DMS153 (cell line): Measurements from ENCODE around the gene GPS2.
A peak's percentile ranks its signal among the peaks of the same experiment; 100 is the strongest.
"Not testable (repeated sequence)": the region's sequence is repeated elsewhere in the genome, so short reads cannot be mapped to it uniquely, and the experiment has no call there.

Experiments
- DNase-seq: peaks from one replicate; lab custom pipeline; 2025; lab: John Stamatoyannopoulos, UW

Gene GPS2

DNA sequence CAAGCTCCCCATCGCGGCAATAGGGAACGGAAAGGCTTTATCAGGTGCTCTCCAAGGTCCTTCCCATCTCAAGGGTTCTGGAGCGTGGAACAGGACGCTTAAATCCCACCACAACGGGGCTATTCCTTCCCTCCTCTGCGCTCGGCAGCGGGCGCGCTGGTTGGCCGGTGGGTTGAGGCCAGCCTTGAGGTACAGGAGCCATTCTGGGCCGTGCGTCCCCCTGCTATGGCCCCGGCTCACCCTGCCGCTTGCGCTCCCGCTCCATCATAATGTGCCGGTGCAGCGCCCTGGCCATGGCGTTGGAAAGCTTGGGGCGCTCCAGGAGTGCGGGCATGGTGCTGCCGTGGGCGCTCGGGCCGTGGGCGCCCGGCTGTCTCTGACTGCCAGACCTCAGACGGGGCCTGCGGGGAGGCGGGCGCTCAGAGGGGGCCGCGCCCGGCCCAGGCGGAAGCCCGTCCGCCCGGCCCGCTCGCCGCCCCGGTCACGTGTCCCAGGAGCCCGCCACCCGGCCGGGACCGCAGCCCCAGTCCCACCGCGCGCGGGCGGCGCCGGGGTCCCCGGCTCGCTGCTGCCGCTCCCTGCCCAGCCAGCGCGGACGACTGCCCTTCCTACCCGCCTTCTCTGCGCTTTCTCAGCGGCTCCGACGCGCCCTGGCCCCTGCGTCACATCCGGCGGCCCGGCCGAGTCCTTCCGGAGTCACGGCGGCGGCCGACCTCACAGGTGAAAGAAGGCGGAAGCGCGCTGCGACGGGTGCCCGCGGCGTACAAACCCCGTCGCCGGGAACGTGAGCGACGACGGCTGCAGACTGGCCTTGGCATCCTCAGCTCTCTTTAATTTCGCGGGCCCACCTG lies at the start of gene GPS2:
Gene GPS2, minus strand, starts transcription at position 642 of the 851 bp plus-strand sequence. Its CDS starts 308 bp downstream, at position 334.
- DNase-seq, result peak; percentile 35

GRCh38 chr17:7363311-7363710 lies 48.2 kb upstream of the GPS2 start:
- DNase-seq, result no peak

GRCh38 chr17:7361906-7362305 lies 46.7 kb upstream of the GPS2 start:
- DNase-seq, result no peak

- no peak for DNase-seq
Measured at GRCh38 chr17:7357381-7357780, 42.2 kb upstream of the GPS2 start.

GRCh38 chr17:7356756-7357155 lies 41.6 kb upstream of the GPS2 start:
- no peak for DNase-seq

- DNase-seq, result peak; percentile 49
Measured at GRCh38 chr17:7356072-7356549, 41.0 kb upstream of the GPS2 start.

DNA sequence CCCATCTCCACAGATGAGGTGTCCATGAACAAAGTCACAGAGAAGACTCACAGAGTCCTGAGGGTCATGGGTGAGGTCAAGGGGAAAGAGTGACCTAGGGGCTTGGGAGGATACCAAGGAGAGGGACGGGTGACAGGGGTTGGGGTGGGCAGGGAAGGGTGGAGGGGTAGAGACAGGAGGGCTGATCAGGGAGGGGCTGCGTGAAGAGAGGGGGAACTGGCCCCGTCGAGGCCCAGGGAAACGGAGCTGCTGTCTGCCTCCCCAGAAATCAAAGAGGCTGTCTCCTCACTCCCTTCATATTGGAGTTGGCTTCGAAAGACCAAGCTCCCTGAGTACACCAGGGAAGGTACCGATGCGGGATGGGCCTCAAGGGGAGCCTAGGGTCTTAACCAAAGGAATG lies 40.4 kb upstream of the GPS2 start:
- no peak for DNase-seq

- no peak for DNase-seq
Measured at GRCh38 chr17:7355053-7355452, 39.9 kb upstream of the GPS2 start, which contains the start of gene TMEM95. TSS of gene TMEM95 (plus strand) at chr17:7355156. CDS start at chr17:7355205, 49 bp downstream.

- DNase-seq, result peak; percentile 69
Measured at GRCh38 chr17:7354262-7354843, 39.2 kb upstream of the GPS2 start.

DNA sequence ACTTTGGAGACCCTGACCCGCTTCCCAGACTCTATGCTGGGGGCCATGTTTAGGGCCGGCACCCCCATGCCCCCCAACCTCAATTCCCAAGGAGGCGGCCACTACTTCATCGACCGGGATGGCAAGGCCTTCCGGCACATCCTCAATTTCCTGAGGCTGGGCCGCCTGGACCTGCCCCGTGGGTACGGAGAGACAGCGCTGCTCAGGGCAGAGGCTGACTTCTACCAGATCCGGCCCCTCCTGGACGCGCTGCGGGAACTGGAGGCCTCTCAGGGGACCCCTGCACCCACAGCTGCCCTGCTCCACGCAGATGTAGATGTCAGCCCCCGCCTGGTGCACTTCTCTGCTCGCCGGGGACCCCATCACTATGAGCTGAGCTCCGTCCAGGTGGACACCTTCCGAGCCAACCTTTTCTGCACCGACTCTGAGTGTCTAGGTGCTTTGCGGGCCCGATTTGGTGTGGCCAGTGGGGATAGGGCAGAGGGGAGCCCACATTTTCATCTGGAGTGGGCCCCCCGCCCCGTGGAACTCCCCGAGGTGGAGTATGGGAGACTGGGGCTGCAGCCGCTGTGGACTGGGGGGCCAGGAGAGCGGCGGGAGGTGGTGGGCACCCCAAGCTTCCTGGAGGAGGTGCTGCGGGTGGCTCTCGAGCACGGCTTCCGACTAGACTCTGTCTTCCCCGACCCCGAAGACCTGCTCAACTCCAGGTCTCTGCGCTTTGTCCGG lies 37.9 kb upstream of the GPS2 start:
- no peak for DNase-seq

GRCh38 chr17:7352503-7352889 lies 37.3 kb upstream of the GPS2 start:
- DNase-seq, result no peak

DNA sequence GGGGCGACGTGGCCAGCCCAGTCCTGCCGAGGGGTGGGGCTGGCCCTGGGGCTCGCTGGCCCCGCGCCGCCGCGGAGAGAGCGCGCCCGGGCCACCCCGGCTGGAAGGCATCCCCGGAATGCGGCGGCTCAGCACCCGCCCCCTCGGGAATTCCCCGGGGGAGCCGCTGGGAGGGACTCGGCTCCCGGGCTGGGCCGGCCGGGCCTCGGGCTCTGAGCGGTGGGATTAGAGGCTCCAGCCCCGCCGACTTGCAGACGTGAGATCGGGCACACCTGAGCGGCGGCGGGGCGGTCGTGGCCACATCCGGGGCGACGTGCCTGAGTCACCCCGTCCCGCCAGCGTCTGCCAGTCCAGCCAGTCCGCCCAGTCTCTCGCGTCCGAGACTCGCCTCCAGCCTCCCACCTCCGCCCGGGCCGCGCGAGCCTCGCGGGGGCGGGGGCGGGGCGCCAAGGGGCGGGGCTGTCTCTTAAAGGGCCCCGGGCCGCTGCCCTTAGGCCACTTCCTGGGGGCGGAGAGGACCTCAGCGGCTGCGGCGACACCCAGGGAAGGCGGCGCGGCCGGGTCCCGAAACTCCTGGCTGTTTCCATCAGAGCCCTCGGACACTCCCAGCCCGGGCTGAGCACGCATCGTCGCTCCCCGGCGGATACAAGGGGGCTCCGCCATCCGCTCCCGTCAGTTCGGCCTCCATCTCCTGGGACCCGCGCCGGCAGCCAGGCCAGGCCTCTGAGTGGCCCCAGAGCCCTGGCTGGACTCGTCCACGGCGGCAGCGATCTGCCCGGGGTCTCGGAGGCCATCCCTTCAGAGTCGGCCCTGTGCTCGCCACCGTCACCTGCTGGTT lies 36.7 kb upstream of the GPS2 start, which contains the start of gene KCTD11:
Gene KCTD11, plus strand, starts transcription at position 498 of the 838 bp plus-strand sequence.
- DNase-seq, result no peak

- DNase-seq, result no peak
Measured at GRCh38 chr17:7348478-7349242, 33.5 kb upstream of the GPS2 start.

GRCh38 chr17:7347630-7348477 lies 32.7 kb upstream of the GPS2 start:
- DNase-seq, result no peak

DNA sequence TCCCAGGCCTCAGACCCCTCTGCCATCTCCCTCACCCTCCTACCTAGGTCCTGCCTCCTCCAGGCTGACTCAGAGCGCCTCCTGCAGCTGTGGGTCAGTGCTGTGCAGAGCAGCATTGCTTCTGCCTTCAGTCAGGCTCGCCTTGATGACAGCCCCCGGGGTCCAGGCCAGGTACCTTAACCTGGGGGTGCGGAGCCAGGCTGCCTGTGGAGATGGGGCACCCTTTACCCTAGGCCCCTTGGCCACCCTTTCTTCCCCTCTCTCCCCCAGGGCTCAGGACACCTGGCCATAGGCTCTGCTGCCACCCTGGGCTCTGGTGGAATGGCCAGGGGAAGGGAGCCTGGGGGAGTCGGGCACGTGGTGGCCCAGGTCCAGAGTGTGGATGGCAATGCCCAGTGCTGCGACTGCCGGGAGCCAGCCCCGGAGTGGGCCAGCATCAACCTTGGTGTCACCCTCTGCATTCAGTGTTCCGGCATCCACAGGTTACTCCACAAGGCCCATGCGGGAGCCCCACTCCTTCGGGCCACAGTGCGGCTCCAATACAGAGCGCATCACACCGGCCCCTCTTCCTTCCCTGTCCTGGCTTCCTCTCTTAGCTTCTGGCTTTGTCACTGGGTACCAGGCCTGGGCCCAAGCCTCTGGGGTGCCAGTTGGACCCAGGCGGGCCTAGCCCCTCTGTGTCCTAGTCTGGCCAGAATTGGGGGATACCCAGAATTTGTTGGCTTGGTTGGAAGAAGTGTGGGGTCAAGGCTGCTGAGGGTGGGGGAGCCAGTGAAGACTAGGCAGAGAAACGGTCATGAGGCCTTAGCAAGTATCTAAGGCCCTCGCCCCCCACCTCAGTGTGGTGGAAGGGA lies 31.8 kb upstream of the GPS2 start:
- no peak for DNase-seq

- DNase-seq, result no peak
Measured at GRCh38 chr17:7343250-7343649, 28.1 kb upstream of the GPS2 start.

DNA sequence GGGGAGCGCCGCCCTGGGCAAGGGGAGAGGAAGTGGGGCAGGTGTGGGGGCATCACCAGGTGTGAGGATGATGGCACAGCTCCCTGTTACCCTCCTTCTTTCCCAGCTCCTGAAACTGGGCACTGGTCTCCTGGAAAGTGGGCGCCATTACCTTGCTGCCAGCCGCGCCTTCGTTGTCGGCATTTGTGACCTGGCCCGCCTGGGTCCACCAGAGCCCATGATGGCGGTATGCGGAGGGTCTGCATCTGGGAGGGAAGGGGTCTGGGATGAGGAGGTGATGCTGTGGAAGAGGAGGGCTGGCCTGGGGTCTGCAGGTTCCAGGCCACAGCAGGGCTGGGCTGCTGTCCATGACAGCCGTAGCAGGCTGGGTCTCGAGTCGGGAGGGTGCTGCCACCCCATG lies 26.7 kb upstream of the GPS2 start:
- no peak for DNase-seq

DNA sequence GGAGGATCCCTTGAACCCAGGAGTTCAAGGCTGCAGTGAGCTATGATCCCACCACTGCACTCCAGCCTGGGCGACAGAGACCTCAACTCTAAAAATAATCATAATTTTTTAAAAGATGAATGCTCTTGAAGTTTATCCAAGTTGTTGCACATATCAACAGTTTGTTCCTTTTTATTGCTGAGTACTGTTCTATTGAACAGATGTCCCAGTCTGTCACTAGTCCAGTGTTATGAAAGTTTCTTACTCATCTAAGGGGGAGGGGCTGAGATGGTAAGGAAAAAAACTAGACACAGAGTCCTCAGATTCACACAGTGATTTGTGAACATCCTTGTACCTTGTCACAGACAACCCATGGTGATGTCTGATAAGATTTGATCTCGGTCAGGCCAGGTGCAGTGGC lies 25.0 kb upstream of the GPS2 start:
- DNase-seq, result no peak

- not testable (repeated sequence) for DNase-seq
Measured at GRCh38 chr17:7337600-7337999, 22.4 kb upstream of the GPS2 start.
